RWPE2 (cell line): Measurements from ENCODE around the gene SLC5A4.

Experiments
- ATAC-seq: fragments of 200-7000 bp; cut with Tn5 transposase; 3 replicates; pipeline ENCODE4 v1.9.1; 2021; ENCODE audit warnings: low read depth
- DNase-seq: peaks from one replicate; pipeline ENCODE4 v3.0.0-alpha.2; 2020; ENCODE audit warnings: low spot score
- H3K27ac ChIP-seq: fragments of 450-650 bp; 2 replicates; pipeline ENCODE4 v1.5.1; 2017; ENCODE audit warnings: mild to moderate bottlenecking; ENCODE audit not compliant: poor library complexity, severe bottlenecking
- H3K27me3 ChIP-seq: fragments of 250-450 bp; sonication (Bioruptor Pico); 2 replicates; pipeline ENCODE4 v1.5.1; 2021; ENCODE audit warnings: mild to moderate bottlenecking, moderate library complexity; ENCODE audit not compliant: insufficient read depth, poor library complexity, severe bottlenecking
- H3K36me3 ChIP-seq: fragments of 250-450 bp; sonication (Bioruptor Pico); 2 replicates; pipeline ENCODE4 v1.5.1; 2020; ENCODE audit warnings: low read depth, mild to moderate bottlenecking, moderate library complexity
- H3K4me1 ChIP-seq: fragments of 250-450 bp; sonication (Bioruptor Pico); 2 replicates; pipeline ENCODE4 v1.5.1; 2021; ENCODE audit warnings: mild to moderate bottlenecking, moderate library complexity; ENCODE audit not compliant: insufficient read depth, poor library complexity, severe bottlenecking
- H3K4me3 ChIP-seq: fragments of 250-450 bp; sonication (Bioruptor Pico); 2 replicates; pipeline ENCODE4 v1.5.1; 2021; ENCODE audit warnings: mild to moderate bottlenecking, moderate library complexity; ENCODE audit not compliant: severe bottlenecking
- H3K9me3 ChIP-seq: fragments of 250-450 bp; sonication (Bioruptor Pico); 2 replicates; pipeline ENCODE4 v1.5.1; 2021; ENCODE audit warnings: mild to moderate bottlenecking, moderate library complexity; ENCODE audit not compliant: severe bottlenecking
- CTCF ChIP-seq: fragments of 450-650 bp; IDR thresholded peaks from one replicate; pipeline ENCODE4 v1.5.1; 2017; ENCODE audit warnings: mild to moderate bottlenecking, moderate library complexity; ENCODE audit not compliant: poor library complexity, severe bottlenecking

The SLC5A4 gene

GRCh38 chr22:32208681-32209080 lies 46.5 kb downstream of the SLC5A4 start:
- ATAC-seq: no peak
- no peaks in the 10 kb centered on the region for H3K9me3 ChIP-seq
- TF ChIP-seq CTCF: no peak

GRCh38 chr22:32207971-32208480 lies 47.1 kb downstream of the SLC5A4 start:
- no peak overlapping the region for H3K4me3 ChIP-seq
- DNase-seq (no peak), ATAC-seq (no peak)
- no peaks in the 10 kb centered on the region for H3K9me3 ChIP-seq
- no peaks in the 10 kb centered on the region for H3K4me1 ChIP-seq
- peaks cover 8% of the 10 kb centered on the region for H3K27me3 ChIP-seq
- TF ChIP-seq CTCF: no peak
- H3K27ac ChIP-seq: no peak overlapping the region
- no peaks in the 10 kb centered on the region for H3K36me3 ChIP-seq

More at GRCh38 chr22:32208681-32209080, 46.5 kb downstream of the SLC5A4 start:
- DNase-seq: no peak
- Histone ChIP-seq H3K27ac (no peak overlapping the region), H3K4me1 (no peaks in the 10 kb centered on the region), H3K27me3 (peaks cover under 1% of the 10 kb centered on the region), H3K36me3 (no peaks in the 10 kb centered on the region), H3K4me3 (no peak overlapping the region)

GRCh38 chr22:32206774-32207758 lies 48.1 kb downstream of the SLC5A4 start:
- DNase-seq (no peak), ATAC-seq (peak; percentile 37)
- Histone ChIP-seq H3K36me3 (no peaks in the 10 kb centered on the region), H3K4me1 (peaks cover 3% of the 10 kb centered on the region), H3K27ac (no peak overlapping the region), H3K4me3 (no peak overlapping the region), H3K9me3 (no peaks in the 10 kb centered on the region), H3K27me3 (peaks cover 8% of the 10 kb centered on the region)
- peak; percentile 76 for TF ChIP-seq CTCF

- H3K4me3 ChIP-seq: no peak overlapping the region
These were observed 49.0 kb downstream of the SLC5A4 start for GRCh38 chr22:32205974-32206773.

More at GRCh38 chr22:32205974-32206773, 49.0 kb downstream of the SLC5A4 start:
- no peak for TF ChIP-seq CTCF
- peaks cover 3% of the 10 kb centered on the region for H3K4me1 ChIP-seq
- DNase-seq (no peak), ATAC-seq (no peak)
- no peaks in the 10 kb centered on the region for H3K36me3 ChIP-seq
- no peak overlapping the region for H3K27ac ChIP-seq
- H3K27me3 ChIP-seq: peaks cover 8% of the 10 kb centered on the region
- H3K9me3 ChIP-seq: no peaks in the 10 kb centered on the region
